AG10803 (cell line): Measurements from ENCODE around the gene TAS1R3.

Experiments used
- DNase-seq: peaks from one replicate; pipeline ENCODE4 v3.0.0; 2010; ENCODE audit warnings: low read depth
- H3K4me3 ChIP-seq: 2 replicates; pipeline ENCODE4 v1.5.1; 2011; ENCODE audit warnings: mild to moderate bottlenecking, low read length, control low read depth
- TF ChIP-seq, protein P1 (sequence below): conservative IDR thresholded peaks from 2 replicates; pipeline ENCODE4 v1.5.1; 2011; ENCODE audit warnings: mild to moderate bottlenecking, low read length, control low read depth, inconsistent platforms

TAS1R3 gene

GRCh38 chr1:1338278-1338677, 7.2 kb downstream of the TAS1R3 start:
- no peak for DNase-seq
- TF ChIP-seq, protein P1, sequence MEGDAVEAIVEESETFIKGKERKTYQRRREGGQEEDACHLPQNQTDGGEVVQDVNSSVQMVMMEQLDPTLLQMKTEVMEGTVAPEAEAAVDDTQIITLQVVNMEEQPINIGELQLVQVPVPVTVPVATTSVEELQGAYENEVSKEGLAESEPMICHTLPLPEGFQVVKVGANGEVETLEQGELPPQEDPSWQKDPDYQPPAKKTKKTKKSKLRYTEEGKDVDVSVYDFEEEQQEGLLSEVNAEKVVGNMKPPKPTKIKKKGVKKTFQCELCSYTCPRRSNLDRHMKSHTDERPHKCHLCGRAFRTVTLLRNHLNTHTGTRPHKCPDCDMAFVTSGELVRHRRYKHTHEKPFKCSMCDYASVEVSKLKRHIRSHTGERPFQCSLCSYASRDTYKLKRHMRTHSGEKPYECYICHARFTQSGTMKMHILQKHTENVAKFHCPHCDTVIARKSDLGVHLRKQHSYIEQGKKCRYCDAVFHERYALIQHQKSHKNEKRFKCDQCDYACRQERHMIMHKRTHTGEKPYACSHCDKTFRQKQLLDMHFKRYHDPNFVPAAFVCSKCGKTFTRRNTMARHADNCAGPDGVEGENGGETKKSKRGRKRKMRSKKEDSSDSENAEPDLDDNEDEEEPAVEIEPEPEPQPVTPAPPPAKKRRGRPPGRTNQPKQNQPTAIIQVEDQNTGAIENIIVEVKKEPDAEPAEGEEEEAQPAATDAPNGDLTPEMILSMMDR: no peak
- H3K4me3 ChIP-seq: no peak overlapping the region

- no peak for DNase-seq
- no peak overlapping the region for H3K4me3 ChIP-seq
- TF ChIP-seq, protein P1: no peak
Observed at GRCh38 chr1:1340185-1340584, 9.1 kb downstream of the TAS1R3 start.

GRCh38 chr1:1340791-1341548, 9.9 kb downstream of the TAS1R3 start:
- no peak for DNase-seq
- no peak overlapping the region for H3K4me3 ChIP-seq
- TF ChIP-seq, protein P1: no peak

- DNase-seq: no peak
- TF ChIP-seq, protein P1: no peak
Observed at GRCh38 chr1:1341549-1342021, 10.5 kb downstream of the TAS1R3 start.

DNA sequence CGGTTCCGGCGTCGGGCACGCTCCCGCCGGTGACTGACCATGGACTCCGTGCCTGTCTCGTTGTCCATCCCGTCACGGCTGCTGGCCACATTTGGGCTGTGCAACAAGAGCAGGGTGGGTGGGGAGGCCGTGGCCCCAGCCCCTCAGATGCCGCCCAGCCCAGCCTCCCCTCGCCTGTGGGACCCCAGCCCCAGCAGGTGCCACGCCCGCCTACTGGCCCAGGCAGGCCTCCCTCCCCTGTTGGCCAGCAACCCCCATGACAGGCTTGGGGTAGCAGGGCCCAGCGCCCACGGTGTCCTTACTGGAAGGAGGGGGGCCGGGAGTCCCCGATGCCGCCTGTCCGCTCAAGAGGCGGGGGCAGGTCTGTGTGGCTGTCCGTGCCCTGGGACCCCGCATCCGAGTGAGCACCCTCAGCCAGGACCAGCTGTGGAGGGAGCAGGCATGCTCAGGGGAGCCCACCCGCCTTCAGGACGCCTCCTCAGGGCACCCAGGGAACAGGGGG, 11.0 kb downstream of the TAS1R3 start:
- DNase-seq: no peak
- no peak overlapping the region for H3K4me3 ChIP-seq
- TF ChIP-seq, protein P1: no peak

More at GRCh38 chr1:1341549-1342021, 10.5 kb downstream of the TAS1R3 start:
- H3K4me3 ChIP-seq: no peak overlapping the region

DNA sequence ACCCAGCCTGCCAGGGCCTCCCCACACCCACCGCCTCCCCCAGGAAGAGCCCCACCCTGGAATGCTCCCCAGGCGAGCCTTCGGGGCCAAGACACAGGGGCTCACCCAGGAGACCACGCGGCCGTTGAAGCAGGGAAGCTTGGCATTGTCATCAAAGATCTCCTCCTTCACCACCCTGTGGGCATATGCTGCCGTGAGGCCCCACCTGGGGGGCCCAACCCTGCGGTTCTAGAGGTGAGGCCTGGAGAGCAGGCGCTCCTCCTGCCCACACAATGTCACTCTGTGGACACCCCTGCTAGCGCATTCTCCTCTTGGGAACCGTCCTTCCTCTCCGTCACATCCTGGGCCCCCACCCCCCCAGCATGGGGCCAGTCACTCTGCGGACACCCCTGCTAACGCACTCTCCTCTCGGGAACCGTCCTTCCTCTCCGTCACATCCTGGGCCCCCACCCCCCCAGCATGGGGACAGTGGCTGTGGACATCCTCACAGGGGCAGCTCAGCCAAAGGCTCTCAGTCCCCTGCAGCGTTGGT, 11.6 kb downstream of the TAS1R3 start:
- no peak overlapping the region for H3K4me3 ChIP-seq
- no peak for DNase-seq
- TF ChIP-seq, protein P1: no peak
